Suprapubic skin (tissue), 4 donors: ENCODE results near the gene RDX. TPM values are rescaled to one million over a fixed set of nuclear protein-coding genes. Genes with fewer than 3 reads are reported as not detected.

Experiments used
- DNase-seq, 2 donors: peaks; one replicate each; pipeline ENCODE4 v3.0.0-alpha.2; 2019; ENCODE audit warnings: low spot score in 2 of 2
- H3K27ac ChIP-seq: fragments of 200-600 bp; sonication (generic); one replicate; pipeline ENCODE4 v1.5.1; 2019
- H3K27me3 ChIP-seq: fragments of 200-600 bp; sonication (generic); one replicate; pipeline ENCODE4 v1.5.1; 2019
- H3K36me3 ChIP-seq: fragments of 200-600 bp; sonication (generic); one replicate; pipeline ENCODE4 v1.5.1; 2019
- H3K4me1 ChIP-seq: fragments of 200-600 bp; sonication (generic); one replicate; pipeline ENCODE4 v1.5.1; 2019
- H3K4me3 ChIP-seq: fragments of 200-600 bp; sonication (generic); one replicate; pipeline ENCODE4 v1.5.1; 2019; ENCODE audit warnings: mild to moderate bottlenecking
- H3K9me3 ChIP-seq: fragments of 200-600 bp; sonication (generic); one replicate; pipeline ENCODE4 v1.5.1; 2019
- CTCF ChIP-seq, 2 donors: fragments of 200-600 bp in 1 of 2; fragments of 450-650 bp in 1 of 2; sonication (generic) in 1 of 2; IDR thresholded peaks; one replicate each; pipeline ENCODE4 v1.5.1; 2016 to 2019; ENCODE audit warnings: antibody characterized with exemption in 2 of 2, mild to moderate bottlenecking in 1 of 2, moderate library complexity in 1 of 2
- EP300 ChIP-seq: sonication (generic); formaldehyde crosslinking; IDR thresholded peaks from one replicate; pipeline ENCODE4 v1.6.1; 2017; ENCODE audit warnings: antibody characterized with exemption
- POLR2A ChIP-seq, 2 donors: fragments of 450-650 bp; IDR thresholded peaks; one replicate each; pipeline ENCODE4 v1.6.1; 2017; ENCODE audit warnings: antibody characterized with exemption in 2 of 2, mild to moderate bottlenecking in 2 of 2, moderate library complexity in 2 of 2
- POLR2AphosphoS5 ChIP-seq, 3 donors: sonication (generic); formaldehyde crosslinking; IDR thresholded peaks; one replicate each; pipeline ENCODE4 v1.6.1; 2017; ENCODE audit warnings: antibody characterized with exemption in 3 of 3
- WGBS: methylation state at CpG from one replicate; pipeline ENCODE4 v1.1.5; 2018; 5-methylcytosine and 5-hydroxymethylcytosine counted together
- total RNA-seq, 4 donors: library from RNA; depleted of rRNA; stranded (reverse); fragments of >200 nt; gene quantifications; one replicate each; pipeline ENCODE4 v1.1.0, GENCODE V29; 2016

The RDX gene
- total RNA-seq, 4 donors from 2014 or later: 24.8 to 46.4 (median 38.3) TPM

GRCh38 chr11:110176366-110177085 lies 119.9 kb downstream of the RDX start:
- 66% methylated on average over 8 of the region's 12 CpGs for WGBS
- DNase-seq: no peak
- H3K27ac ChIP-seq: no peak overlapping the region
- H3K4me1 ChIP-seq: peaks cover 8% of the 10 kb centered on the region
- H3K4me3 ChIP-seq: no peak overlapping the region
- no peaks in the 10 kb centered on the region for H3K9me3 ChIP-seq
- H3K36me3 ChIP-seq: no peaks in the 10 kb centered on the region
- no peaks in the 10 kb centered on the region for H3K27me3 ChIP-seq
- TF ChIP-seq POLR2AphosphoS5 (IDR thresholded peaks at IDR 0.05) (no peak), EP300 (no peak), POLR2A (IDR thresholded peaks at IDR 0.05) (no peak)

GRCh38 chr11:110174645-110175310 lies 121.6 kb downstream of the RDX start:
- H3K36me3 ChIP-seq: no peaks in the 10 kb centered on the region
- peaks cover 8% of the 10 kb centered on the region for H3K4me1 ChIP-seq
- no peaks in the 10 kb centered on the region for H3K9me3 ChIP-seq
- no peak overlapping the region for H3K27ac ChIP-seq
- DNase-seq: no peak
- no peak for TF ChIP-seq EP300
- TF ChIP-seq POLR2A (IDR thresholded peaks at IDR 0.05): no peak
- no peak for TF ChIP-seq CTCF (IDR thresholded peaks at IDR 0.05)
- TF ChIP-seq POLR2AphosphoS5 (IDR thresholded peaks at IDR 0.05): no peak
- peak overlapping the region; percentile 23 for H3K4me3 ChIP-seq
- 84% methylated on average over 6 of the region's 6 CpGs for WGBS
- H3K27me3 ChIP-seq: no peaks in the 10 kb centered on the region

DNA sequence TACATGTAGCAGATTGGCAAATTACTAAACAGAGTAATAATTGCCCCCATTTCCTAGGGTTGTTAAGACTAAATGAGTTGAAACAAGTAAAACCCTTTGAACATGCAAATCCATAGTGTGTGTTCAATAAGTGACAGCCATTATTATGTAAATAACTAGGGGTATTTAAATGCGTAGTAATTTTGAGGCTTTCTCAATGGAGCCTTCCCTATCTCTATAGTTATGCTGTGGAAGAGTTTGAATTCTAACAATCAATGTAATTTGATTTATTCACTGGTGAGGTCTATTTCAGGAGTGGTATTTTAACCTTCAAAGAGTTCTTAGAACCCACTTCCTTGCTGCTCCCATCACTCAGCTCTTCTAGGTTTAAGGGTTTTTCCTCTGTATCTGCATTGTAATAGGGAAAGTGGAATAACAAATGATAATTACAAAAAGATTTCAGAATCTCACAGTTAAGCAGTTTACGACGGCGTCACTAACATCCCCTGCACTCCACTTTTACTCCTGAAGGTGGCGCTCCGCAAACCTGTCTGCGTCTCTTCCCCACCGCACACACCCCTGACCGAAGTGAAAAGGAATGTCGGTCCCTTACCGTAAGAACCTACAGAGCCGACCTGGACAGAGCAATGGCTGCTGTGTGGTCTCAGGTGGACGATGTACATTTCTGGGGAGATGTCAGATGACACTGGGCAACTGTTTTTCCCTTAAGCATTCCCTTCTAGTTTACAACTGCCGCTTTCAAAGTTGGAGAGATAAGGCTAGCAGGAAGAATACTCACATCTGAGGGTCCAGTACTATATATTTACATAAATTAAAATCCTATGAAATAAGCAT lies 122.4 kb downstream of the RDX start:
- no peak overlapping the region for H3K27ac ChIP-seq
- DNase-seq: peak in 1 of 2 donors; percentile 75
- peak overlapping the region; percentile 23 for H3K4me3 ChIP-seq
- TF ChIP-seq CTCF (IDR thresholded peaks at IDR 0.05) (peak; percentile 17 to 82), POLR2A (IDR thresholded peaks at IDR 0.05) (no peak)
- 18% methylated on average over 14 of the region's 14 CpGs for WGBS
- H3K4me1 ChIP-seq: peaks cover 8% of the 10 kb centered on the region
- no peaks in the 10 kb centered on the region for H3K9me3 ChIP-seq
- no peaks in the 10 kb centered on the region for H3K27me3 ChIP-seq
- no peaks in the 10 kb centered on the region for H3K36me3 ChIP-seq

- H3K27ac ChIP-seq: no peak overlapping the region
- H3K4me3 ChIP-seq: no peak overlapping the region
- peaks cover 8% of the 10 kb centered on the region for H3K4me1 ChIP-seq
- TF ChIP-seq POLR2A (IDR thresholded peaks at IDR 0.05) (no peak), CTCF (IDR thresholded peaks at IDR 0.05) (no peak), EP300 (no peak), POLR2AphosphoS5 (IDR thresholded peaks at IDR 0.05) (no peak)
- WGBS: 97% methylated on average over 11 of the region's 11 CpGs
- no peaks in the 10 kb centered on the region for H3K9me3 ChIP-seq
- no peaks in the 10 kb centered on the region for H3K36me3 ChIP-seq
- no peak for DNase-seq
- H3K27me3 ChIP-seq: no peaks in the 10 kb centered on the region
These were observed 123.8 kb downstream of the RDX start for GRCh38 chr11:110172468-110173065.

- H3K4me3 ChIP-seq: no peak overlapping the region
- no peaks in the 10 kb centered on the region for H3K27me3 ChIP-seq
- H3K9me3 ChIP-seq: no peaks in the 10 kb centered on the region
- 53% methylated on average over 2 of the region's 2 CpGs for WGBS
- peaks cover 10% of the 10 kb centered on the region for H3K36me3 ChIP-seq
- DNase-seq: no peak
- H3K4me1 ChIP-seq: peaks cover 8% of the 10 kb centered on the region
- TF ChIP-seq POLR2A (IDR thresholded peaks at IDR 0.05): no peak
- TF ChIP-seq POLR2AphosphoS5 (IDR thresholded peaks at IDR 0.05): no peak
- H3K27ac ChIP-seq: no peak overlapping the region
These were observed 126.7 kb downstream of the RDX start for GRCh38 chr11:110169738-110170137.
